Measurements from ENCODE around the gene MRPS27.
"Not testable (repeated sequence)": the region's sequence is repeated elsewhere in the genome, so short reads cannot be mapped to it uniquely, and the experiment has no call there.

Gene MRPS27

GRCh38 chr5:72328172-72328571 is 8.1 kb upstream of the MRPS27 start:
- in situ Hi-C loops (cut with MboI; ENCODE audit: low sequenced_read_pairs): no loop called here

GRCh38 chr5:72326306-72326649 is 6.2 kb upstream of the MRPS27 start:
- in situ Hi-C loops (cut with MboI; ENCODE audit: low sequenced_read_pairs): no loop called here

GRCh38 chr5:72325566-72326305 is 5.7 kb upstream of the MRPS27 start:
- in situ Hi-C loops (cut with MboI; ENCODE audit: low sequenced_read_pairs): no loop called here

DNA sequence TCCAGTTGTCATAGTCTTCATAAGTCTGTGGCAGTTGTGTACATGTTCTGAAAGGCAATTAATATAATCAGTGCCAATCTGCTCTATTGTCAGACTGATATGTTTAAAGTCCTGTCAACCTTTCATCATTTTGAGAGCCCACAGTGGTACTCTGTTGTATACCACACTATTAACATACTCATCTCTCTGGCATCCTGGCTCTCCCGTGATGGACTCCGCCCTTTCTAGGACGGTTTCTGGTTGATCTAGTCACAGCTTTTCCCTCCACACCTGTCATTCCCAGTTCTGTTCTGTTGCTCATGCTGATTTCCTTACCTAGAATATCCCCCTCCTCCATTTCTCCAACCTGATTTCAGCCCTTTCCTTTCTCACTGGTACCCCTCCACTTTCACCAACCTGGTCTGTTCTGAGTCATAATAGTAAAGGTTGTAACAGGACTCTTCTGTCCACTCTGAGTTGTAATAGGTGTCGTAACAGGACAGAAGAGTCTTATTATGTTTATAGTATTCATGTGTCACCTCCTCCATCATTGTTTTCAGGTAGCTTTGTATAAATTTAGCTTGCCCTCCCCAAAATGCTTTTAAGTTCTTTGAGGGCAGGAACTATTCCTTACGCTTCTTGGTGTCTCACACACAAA is 4.3 kb upstream of the MRPS27 start:
- in situ Hi-C loops (cut with MboI; ENCODE audit: low sequenced_read_pairs): no loop called here

- in situ Hi-C loops (cut with MboI; ENCODE audit: low sequenced_read_pairs): not testable (repeated sequence)
Measured at GRCh38 chr5:72319435-72319975, 535 bp downstream of the MRPS27 start.

- in situ Hi-C loops (cut with MboI; ENCODE audit: low sequenced_read_pairs): no loop called here
Measured at GRCh38 chr5:72314571-72315172, 5.4 kb downstream of the MRPS27 start.

GRCh38 chr5:72313141-72313540 is 6.9 kb downstream of the MRPS27 start:
- in situ Hi-C loops (cut with MboI; ENCODE audit: low sequenced_read_pairs): no loop called here

- in situ Hi-C loops (cut with MboI; ENCODE audit: low sequenced_read_pairs): no loop called here
Measured at GRCh38 chr5:72308853-72309191, 11.2 kb downstream of the MRPS27 start.

- in situ Hi-C loops (cut with MboI; ENCODE audit: low sequenced_read_pairs): no loop called here
Measured at GRCh38 chr5:72307968-72308852, 11.8 kb downstream of the MRPS27 start.

- in situ Hi-C loops (cut with MboI; ENCODE audit: low sequenced_read_pairs): no loop called here
Measured at GRCh38 chr5:72307573-72307967, 12.5 kb downstream of the MRPS27 start.

- in situ Hi-C loops (cut with MboI; ENCODE audit: low sequenced_read_pairs): no loop called here
Measured at GRCh38 chr5:72305194-72306142, 14.6 kb downstream of the MRPS27 start.

DNA sequence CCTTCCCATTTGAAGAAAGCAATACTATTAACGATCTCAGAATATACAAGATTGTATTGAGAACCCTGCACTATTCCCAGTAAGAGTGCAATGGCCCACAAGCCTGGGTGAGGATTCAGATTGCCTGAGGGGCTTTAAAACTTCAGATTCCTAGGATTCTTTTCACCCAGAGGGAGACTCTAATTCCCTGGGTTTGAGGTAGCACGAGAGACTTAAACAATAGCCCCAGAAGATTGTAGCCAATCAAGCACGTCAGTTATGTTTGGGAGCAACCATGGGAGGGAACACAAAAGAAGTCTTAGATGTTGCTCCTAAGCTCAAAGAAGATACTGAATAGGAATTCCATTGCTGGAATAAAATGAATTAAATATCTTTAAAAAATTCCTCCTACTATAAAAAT is 17.9 kb downstream of the MRPS27 start:
- in situ Hi-C loops (cut with MboI; ENCODE audit: low sequenced_read_pairs): no loop called here

GRCh38 chr5:72301557-72301956 is 18.5 kb downstream of the MRPS27 start:
- in situ Hi-C loops (cut with MboI; ENCODE audit: low sequenced_read_pairs): no loop called here

- in situ Hi-C loops (cut with MboI; ENCODE audit: low sequenced_read_pairs): no loop called here
Measured at GRCh38 chr5:72300590-72301339, 19.3 kb downstream of the MRPS27 start.

DNA sequence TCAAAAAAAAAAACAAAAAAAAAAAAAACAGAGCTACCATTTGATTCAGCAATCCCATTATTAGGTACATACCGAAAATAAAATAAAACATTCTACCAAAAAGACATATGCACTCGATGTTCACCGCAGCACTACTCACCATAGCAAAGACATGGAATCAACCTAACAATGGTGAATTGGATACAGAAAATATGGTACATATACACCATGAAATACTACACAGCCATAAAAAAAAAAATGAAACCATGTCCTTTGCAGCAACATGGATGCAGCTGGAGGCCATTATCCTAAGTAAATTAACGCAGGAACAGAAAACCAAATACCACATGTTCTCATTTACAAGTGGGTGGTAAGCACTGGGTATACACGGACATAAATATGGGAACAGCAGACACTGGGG is 21.3 kb downstream of the MRPS27 start:
- in situ Hi-C loops (cut with MboI; ENCODE audit: low sequenced_read_pairs): no loop called here

GRCh38 chr5:72298136-72298535 is 21.9 kb downstream of the MRPS27 start:
- in situ Hi-C loops (cut with MboI; ENCODE audit: low sequenced_read_pairs): not testable (repeated sequence)

GRCh38 chr5:72296256-72296655 is 23.8 kb downstream of the MRPS27 start:
- in situ Hi-C loops (cut with MboI; ENCODE audit: low sequenced_read_pairs): no loop called here

- in situ Hi-C loops (cut with MboI; ENCODE audit: low sequenced_read_pairs): no loop called here
Measured at GRCh38 chr5:72295539-72295938, 24.5 kb downstream of the MRPS27 start.

DNA sequence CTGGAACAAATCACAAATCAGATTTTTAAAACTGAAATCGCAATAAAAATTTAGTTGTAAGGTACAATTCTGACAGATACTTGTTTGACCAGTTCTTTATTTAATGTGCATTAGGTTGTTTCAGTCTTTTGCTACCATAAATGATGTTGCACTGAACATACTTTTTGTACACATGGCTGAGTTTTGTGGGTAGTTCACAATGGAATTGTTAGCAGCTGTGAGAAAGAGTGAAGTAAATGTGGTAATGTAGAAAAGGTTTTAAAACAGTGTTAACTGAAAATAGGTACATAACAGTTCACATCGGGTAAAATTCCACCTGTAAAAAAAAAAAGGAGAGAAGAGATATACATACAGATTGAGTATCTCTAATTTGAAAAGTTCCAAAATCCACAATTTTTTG is 25.6 kb downstream of the MRPS27 start:
- in situ Hi-C loops (cut with MboI; ENCODE audit: low sequenced_read_pairs): no loop called here

All from HL-60/S4 treated with phorbol 12-myristate 13-acetate at 8.2 ng/mL for 4 days and 3 days (cell line).